ENCODE measurements around the gene CYP26B1. TPM values are rescaled to one million over a fixed set of nuclear protein-coding genes. Genes with fewer than 3 reads are reported as not detected.
A peak's percentile ranks its signal among the peaks of the same experiment; 100 is the strongest.

The CYP26B1 gene
- total and polyA plus RNA-seq, 9 of the 15 experiments (the other 6 are each of a cell fraction or from before 2014, with no cell fraction given): 0.01 to 0.13 (median 0.04) TPM; not detected in 6

- TF ChIP-seq, protein P1, sequence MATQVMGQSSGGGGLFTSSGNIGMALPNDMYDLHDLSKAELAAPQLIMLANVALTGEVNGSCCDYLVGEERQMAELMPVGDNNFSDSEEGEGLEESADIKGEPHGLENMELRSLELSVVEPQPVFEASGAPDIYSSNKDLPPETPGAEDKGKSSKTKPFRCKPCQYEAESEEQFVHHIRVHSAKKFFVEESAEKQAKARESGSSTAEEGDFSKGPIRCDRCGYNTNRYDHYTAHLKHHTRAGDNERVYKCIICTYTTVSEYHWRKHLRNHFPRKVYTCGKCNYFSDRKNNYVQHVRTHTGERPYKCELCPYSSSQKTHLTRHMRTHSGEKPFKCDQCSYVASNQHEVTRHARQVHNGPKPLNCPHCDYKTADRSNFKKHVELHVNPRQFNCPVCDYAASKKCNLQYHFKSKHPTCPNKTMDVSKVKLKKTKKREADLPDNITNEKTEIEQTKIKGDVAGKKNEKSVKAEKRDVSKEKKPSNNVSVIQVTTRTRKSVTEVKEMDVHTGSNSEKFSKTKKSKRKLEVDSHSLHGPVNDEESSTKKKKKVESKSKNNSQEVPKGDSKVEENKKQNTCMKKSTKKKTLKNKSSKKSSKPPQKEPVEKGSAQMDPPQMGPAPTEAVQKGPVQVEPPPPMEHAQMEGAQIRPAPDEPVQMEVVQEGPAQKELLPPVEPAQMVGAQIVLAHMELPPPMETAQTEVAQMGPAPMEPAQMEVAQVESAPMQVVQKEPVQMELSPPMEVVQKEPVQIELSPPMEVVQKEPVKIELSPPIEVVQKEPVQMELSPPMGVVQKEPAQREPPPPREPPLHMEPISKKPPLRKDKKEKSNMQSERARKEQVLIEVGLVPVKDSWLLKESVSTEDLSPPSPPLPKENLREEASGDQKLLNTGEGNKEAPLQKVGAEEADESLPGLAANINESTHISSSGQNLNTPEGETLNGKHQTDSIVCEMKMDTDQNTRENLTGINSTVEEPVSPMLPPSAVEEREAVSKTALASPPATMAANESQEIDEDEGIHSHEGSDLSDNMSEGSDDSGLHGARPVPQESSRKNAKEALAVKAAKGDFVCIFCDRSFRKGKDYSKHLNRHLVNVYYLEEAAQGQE (IDR thresholded peaks at IDR 0.05; ENCODE audit: borderline replicate concordance): no peak
- TF ChIP-seq, protein P1 (CRISPR knock-in tag; IDR thresholded peaks at IDR 0.05; ENCODE audit: low read depth): no peak
- TF ChIP-seq, protein P2, sequence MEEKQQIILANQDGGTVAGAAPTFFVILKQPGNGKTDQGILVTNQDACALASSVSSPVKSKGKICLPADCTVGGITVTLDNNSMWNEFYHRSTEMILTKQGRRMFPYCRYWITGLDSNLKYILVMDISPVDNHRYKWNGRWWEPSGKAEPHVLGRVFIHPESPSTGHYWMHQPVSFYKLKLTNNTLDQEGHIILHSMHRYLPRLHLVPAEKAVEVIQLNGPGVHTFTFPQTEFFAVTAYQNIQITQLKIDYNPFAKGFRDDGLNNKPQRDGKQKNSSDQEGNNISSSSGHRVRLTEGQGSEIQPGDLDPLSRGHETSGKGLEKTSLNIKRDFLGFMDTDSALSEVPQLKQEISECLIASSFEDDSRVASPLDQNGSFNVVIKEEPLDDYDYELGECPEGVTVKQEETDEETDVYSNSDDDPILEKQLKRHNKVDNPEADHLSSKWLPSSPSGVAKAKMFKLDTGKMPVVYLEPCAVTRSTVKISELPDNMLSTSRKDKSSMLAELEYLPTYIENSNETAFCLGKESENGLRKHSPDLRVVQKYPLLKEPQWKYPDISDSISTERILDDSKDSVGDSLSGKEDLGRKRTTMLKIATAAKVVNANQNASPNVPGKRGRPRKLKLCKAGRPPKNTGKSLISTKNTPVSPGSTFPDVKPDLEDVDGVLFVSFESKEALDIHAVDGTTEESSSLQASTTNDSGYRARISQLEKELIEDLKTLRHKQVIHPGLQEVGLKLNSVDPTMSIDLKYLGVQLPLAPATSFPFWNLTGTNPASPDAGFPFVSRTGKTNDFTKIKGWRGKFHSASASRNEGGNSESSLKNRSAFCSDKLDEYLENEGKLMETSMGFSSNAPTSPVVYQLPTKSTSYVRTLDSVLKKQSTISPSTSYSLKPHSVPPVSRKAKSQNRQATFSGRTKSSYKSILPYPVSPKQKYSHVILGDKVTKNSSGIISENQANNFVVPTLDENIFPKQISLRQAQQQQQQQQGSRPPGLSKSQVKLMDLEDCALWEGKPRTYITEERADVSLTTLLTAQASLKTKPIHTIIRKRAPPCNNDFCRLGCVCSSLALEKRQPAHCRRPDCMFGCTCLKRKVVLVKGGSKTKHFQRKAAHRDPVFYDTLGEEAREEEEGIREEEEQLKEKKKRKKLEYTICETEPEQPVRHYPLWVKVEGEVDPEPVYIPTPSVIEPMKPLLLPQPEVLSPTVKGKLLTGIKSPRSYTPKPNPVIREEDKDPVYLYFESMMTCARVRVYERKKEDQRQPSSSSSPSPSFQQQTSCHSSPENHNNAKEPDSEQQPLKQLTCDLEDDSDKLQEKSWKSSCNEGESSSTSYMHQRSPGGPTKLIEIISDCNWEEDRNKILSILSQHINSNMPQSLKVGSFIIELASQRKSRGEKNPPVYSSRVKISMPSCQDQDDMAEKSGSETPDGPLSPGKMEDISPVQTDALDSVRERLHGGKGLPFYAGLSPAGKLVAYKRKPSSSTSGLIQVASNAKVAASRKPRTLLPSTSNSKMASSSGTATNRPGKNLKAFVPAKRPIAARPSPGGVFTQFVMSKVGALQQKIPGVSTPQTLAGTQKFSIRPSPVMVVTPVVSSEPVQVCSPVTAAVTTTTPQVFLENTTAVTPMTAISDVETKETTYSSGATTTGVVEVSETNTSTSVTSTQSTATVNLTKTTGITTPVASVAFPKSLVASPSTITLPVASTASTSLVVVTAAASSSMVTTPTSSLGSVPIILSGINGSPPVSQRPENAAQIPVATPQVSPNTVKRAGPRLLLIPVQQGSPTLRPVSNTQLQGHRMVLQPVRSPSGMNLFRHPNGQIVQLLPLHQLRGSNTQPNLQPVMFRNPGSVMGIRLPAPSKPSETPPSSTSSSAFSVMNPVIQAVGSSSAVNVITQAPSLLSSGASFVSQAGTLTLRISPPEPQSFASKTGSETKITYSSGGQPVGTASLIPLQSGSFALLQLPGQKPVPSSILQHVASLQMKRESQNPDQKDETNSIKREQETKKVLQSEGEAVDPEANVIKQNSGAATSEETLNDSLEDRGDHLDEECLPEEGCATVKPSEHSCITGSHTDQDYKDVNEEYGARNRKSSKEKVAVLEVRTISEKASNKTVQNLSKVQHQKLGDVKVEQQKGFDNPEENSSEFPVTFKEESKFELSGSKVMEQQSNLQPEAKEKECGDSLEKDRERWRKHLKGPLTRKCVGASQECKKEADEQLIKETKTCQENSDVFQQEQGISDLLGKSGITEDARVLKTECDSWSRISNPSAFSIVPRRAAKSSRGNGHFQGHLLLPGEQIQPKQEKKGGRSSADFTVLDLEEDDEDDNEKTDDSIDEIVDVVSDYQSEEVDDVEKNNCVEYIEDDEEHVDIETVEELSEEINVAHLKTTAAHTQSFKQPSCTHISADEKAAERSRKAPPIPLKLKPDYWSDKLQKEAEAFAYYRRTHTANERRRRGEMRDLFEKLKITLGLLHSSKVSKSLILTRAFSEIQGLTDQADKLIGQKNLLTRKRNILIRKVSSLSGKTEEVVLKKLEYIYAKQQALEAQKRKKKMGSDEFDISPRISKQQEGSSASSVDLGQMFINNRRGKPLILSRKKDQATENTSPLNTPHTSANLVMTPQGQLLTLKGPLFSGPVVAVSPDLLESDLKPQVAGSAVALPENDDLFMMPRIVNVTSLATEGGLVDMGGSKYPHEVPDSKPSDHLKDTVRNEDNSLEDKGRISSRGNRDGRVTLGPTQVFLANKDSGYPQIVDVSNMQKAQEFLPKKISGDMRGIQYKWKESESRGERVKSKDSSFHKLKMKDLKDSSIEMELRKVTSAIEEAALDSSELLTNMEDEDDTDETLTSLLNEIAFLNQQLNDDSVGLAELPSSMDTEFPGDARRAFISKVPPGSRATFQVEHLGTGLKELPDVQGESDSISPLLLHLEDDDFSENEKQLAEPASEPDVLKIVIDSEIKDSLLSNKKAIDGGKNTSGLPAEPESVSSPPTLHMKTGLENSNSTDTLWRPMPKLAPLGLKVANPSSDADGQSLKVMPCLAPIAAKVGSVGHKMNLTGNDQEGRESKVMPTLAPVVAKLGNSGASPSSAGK (IDR thresholded peaks at IDR 0.05): peak; percentile 41
- TF ChIP-seq E2F3 (CRISPR knock-in tag; IDR thresholded peaks at IDR 0.05): 0 out of 2 replicates have a peak, but pooled peaks have one; percentile 18
- TF ChIP-seq ZNF584 (CRISPR knock-in tag; IDR thresholded peaks at IDR 0.05; ENCODE audit: low read depth): no peak
- TF ChIP-seq RCOR1 (IDR thresholded peaks at IDR 0.05; ENCODE audit: borderline replicate concordance in 1 of 2, low read depth in 2 of 2, low read length in 2 of 2): no peak
- TF ChIP-seq DPF2 (IDR thresholded peaks at IDR 0.05): no peak
- TF ChIP-seq ZNF134 (CRISPR knock-in tag; conservative IDR thresholded peaks at IDR 0.05): no peak
- no peak for TF ChIP-seq DMBX1 (CRISPR knock-in tag; IDR thresholded peaks at IDR 0.05; ENCODE audit: borderline replicate concordance)
- TF ChIP-seq ZNF232 (CRISPR knock-in tag; IDR thresholded peaks at IDR 0.05): no peak
These were observed 35.3 kb downstream of the CYP26B1 start (continued) for GRCh38 chr2:72112401-72112800.
